K562 (cell line): ENCODE measurements around the gene SLC6A13. TPM values are rescaled to one million over a fixed set of nuclear protein-coding genes. Genes with fewer than 3 reads are reported as not detected.

Source experiments
- ATAC-seq: fragments of 200-7000 bp; cut with Tn5 transposase; 3 replicates; pipeline ENCODE4 v1.9.1; 2020; ENCODE audit warnings: moderate library complexity
- BruUV-seq: library from RNA; stranded (reverse); fragments of 400-500 nt; replicated peaks from 2 replicates; lab custom pipeline; 2021; lab: Mats Ljungman, UMichigan
- CTCF ChIA-PET: fragments of 300-600 bp; formaldehyde crosslinking; extraction: SDS; loops from one replicate; lab custom pipeline; 2021; ENCODE audit warnings: low intra/inter-chr PET ratio; lab: Yijun Ruan, JAX
- POLR2A ChIA-PET: fragments of 300-600, 350-650 bp; sonication (Branson Sonifier 250); formaldehyde crosslinking; extraction: SDS; loops from one replicate; lab custom pipeline; 2021; ENCODE audit warnings: antibody characterized with exemption, inconsistent platforms; lab: Yijun Ruan, JAX
- DNase-seq, 4 experiments: peaks; one replicate each; pipeline versions ENCODE4 v3.0.0 to v3.0.0-alpha.2; 2011 to 2018; ENCODE audit warnings: low spot score in 3 of 4, mixed read lengths in 3 of 4; ENCODE audit errors: extremely low read depth in 1 of 4
- FAIRE-seq: peaks from 2 replicates; lab custom pipeline; 2011; peaks lifted over from hg19 to GRCh38; lab: Jason Lieb, UNC
- H2AFZ ChIP-seq: 2 replicates; pipeline ENCODE4 v1.6.0; 2011; ENCODE audit warnings: low read depth, low read length, control low read depth, inconsistent platforms
- H3K27ac ChIP-seq: fragments of 200-600 bp; 3 replicates; pipeline ENCODE4 v1.8.0; 2011; ENCODE audit warnings: low read depth, mild to moderate bottlenecking, control low read depth, inconsistent platforms, low read length, moderate library complexity, mixed read lengths; ENCODE audit errors: extremely low read depth
- H3K27me3 ChIP-seq, 2 experiments: fragments of 300-600 bp in 1 of 2; 2 replicates in 1 of 2; 3 replicates in 1 of 2; pipeline versions ENCODE4 v1.6.0 to v1.8.0; 2011; ENCODE audit warnings: inconsistent platforms in 2 of 2, low read length in 2 of 2, mild to moderate bottlenecking in 1 of 2, mixed read lengths in 1 of 2, moderate library complexity in 1 of 2; ENCODE audit not compliant: control insufficient read depth in 2 of 2, insufficient read depth in 2 of 2
- H3K36me3 ChIP-seq: fragments of 300-600 bp; 3 replicates; pipeline ENCODE4 v1.8.0; 2011; ENCODE audit warnings: mild to moderate bottlenecking, low read length, inconsistent platforms; ENCODE audit not compliant: control insufficient read depth, insufficient read depth
- H3K4me1 ChIP-seq, 2 experiments: fragments of 200-600 bp in 1 of 2; replicated peaks in 1 of 2; 2 replicates in 1 of 2; 3 replicates in 1 of 2; pipeline versions ENCODE4 v1.5.1 to v1.8.0; 2011; ENCODE audit warnings: inconsistent platforms in 2 of 2, low read length in 2 of 2, mild to moderate bottlenecking in 1 of 2, mixed read lengths in 1 of 2, moderate library complexity in 1 of 2; ENCODE audit not compliant: control insufficient read depth in 2 of 2, insufficient read depth in 2 of 2
- H3K4me2 ChIP-seq: 2 replicates; pipeline ENCODE4 v1.6.1; 2011; ENCODE audit warnings: low read length, control low read depth, inconsistent platforms, mixed read lengths; ENCODE audit not compliant: insufficient read depth
- H3K4me3 ChIP-seq: fragments of 200-600 bp; sonication (generic), shearing (Covaris generic); 2 replicates; pipeline ENCODE4 v1.5.1; 2016; ENCODE audit warnings: control low read depth, inconsistent platforms
- H3K79me2 ChIP-seq: fragments of 200-600 bp; 3 replicates; pipeline ENCODE4 v1.8.0; 2011; ENCODE audit warnings: low read length, inconsistent platforms; ENCODE audit not compliant: control insufficient read depth, insufficient read depth
- H3K9ac ChIP-seq, 2 experiments: 2 replicates each; pipeline versions ENCODE4 v1.6.0 to v1.6.1; 2011; ENCODE audit warnings: low read depth in 2 of 2, low read length in 2 of 2, control low read depth in 1 of 2, inconsistent platforms in 1 of 2, mild to moderate bottlenecking in 1 of 2, mixed read lengths in 1 of 2; ENCODE audit not compliant: insufficient read depth in 1 of 2
- H3K9me1 ChIP-seq: one replicate; pipeline ENCODE4 v1.6.0; 2011; ENCODE audit warnings: inconsistent platforms, mild to moderate bottlenecking, low read length, moderate library complexity; ENCODE audit not compliant: control insufficient read depth, insufficient read depth
- H3K9me3 ChIP-seq: replicated peaks from 2 replicates; pipeline ENCODE4 v1.5.1; 2011; ENCODE audit warnings: low read depth, low read length, inconsistent platforms; ENCODE audit not compliant: control insufficient read depth, insufficient read depth
- H4K20me1 ChIP-seq: replicated peaks from 2 replicates; pipeline ENCODE4 v1.6.1; 2011; ENCODE audit warnings: low read length, inconsistent platforms, mixed read lengths; ENCODE audit not compliant: control insufficient read depth, insufficient read depth
- BRD9 ChIP-seq: fragments of 450-650 bp; IDR thresholded peaks from 2 replicates; pipeline ENCODE4 v1.6.1; 2018; ENCODE audit warnings: low read depth; ENCODE audit not compliant: partially characterized antibody
- WGBS: fragments of 100-300 bp; shearing (Covaris generic); methylation state at CpG from one replicate; pipeline ENCODE4 v1.1.6; 2016; ENCODE audit warnings: low coverage, mixed read lengths; ENCODE audit not compliant: insufficient coverage; ENCODE audit errors: missing lambda C conversion rate; 5-methylcytosine and 5-hydroxymethylcytosine counted together
- in situ Hi-C: fragments of 300-500 bp; cut with MboI; formaldehyde crosslinking; loops from 4 replicates; pipeline ENCODE4 v1.15.0; 2018; ENCODE audit warnings: inconsistent platforms, mixed read lengths
- intact Hi-C: fragments of 100-400 bp; cut with micrococcal nuclease; formaldehyde crosslinking; loops from 2 replicates; pipeline ENCODE4 v1.14.2; 2022
- polyA plus RNA-seq, 8 experiments: library from polyadenylated mRNA; depleted of rRNA in 4 of 8; stranded (reverse) in 5 of 8; unstranded in 3 of 8; fragments of >200 nt; fragmentation: Nextera tagmentation in 2 of 8; fragmentation: Illumina TruSeq in 1 of 8; extraction: Ambion mirVana in 2 of 8; extraction: Trizol in 1 of 8; gene quantifications; 2 replicates each; pipeline versions ENCODE4 v1.2.1 to v1.2.3, GENCODE V29; 2011 to 2014; ENCODE audit warnings: inconsistent platforms in 1 of 8, missing spikeins in 1 of 8
- total RNA-seq, 7 experiments: library from RNA; depleted of rRNA in 6 of 7; stranded (reverse); fragments of >200 nt in 6 of 7; fragmentation: Illumina TruSeq in 2 of 7; extraction: Trizol in 2 of 7; gene quantifications; 2 replicates each; pipeline versions ENCODE4 v1.2.1 to v1.2.3, GENCODE V29; 2011 to 2021; ENCODE audit warnings: low replicate concordance in 1 of 7
- TF ChIP-seq, protein P1 (sequence below), 3 experiments: IDR thresholded peaks in 2 of 3; conservative IDR thresholded peaks in 1 of 3; 2 replicates each; pipeline ENCODE4 v1.5.1; 2011 to 2012; ENCODE audit warnings: low read length in 3 of 3, mild to moderate bottlenecking in 3 of 3, control low read depth in 2 of 3, improper control_type of control experiment in 1 of 3, inconsistent platforms in 1 of 3, low read depth in 1 of 3, mixed read lengths in 1 of 3, moderate library complexity in 1 of 3; ENCODE audit not compliant: insufficient read depth in 2 of 3

Gene SLC6A13
- total and polyA plus RNA-seq, 9 of the 15 experiments (the other 6 are each of a cell fraction or from before 2014, with no cell fraction given): 0.06 to 0.33 (median 0.22) TPM; not detected in 4

- Histone ChIP-seq H3K4me1 (peaks cover 0 to 31% of the 10 kb centered on the region in 2 experiments; a peak in 2 of 5 replicates), H3K4me2 (no peak overlapping the region), H3K27me3 (peaks cover 2 to 78% of the 10 kb centered on the region in 2 experiments; a peak in 3 of 5 replicates), H3K27ac (no peak overlapping the region), H4K20me1 (no peaks in the 10 kb centered on the region), H3K9me3 (no peaks in the 10 kb centered on the region), H3K9ac (no peak overlapping the region), H3K9me1 (no peaks in the 10 kb centered on the region), H3K79me2 (no peaks in the 10 kb centered on the region), H3K36me3 (no peaks in the 10 kb centered on the region), H3K4me3 (no peak overlapping the region), H2AFZ (no peak overlapping the region)
- FAIRE-seq (no peak), ATAC-seq (peak; percentile 51; the same call in 2 of the 3 replicates), DNase-seq (no peak)
- no TSS peak for BruUV-seq
- intact Hi-C loops: no loop called here
- TF ChIP-seq, protein P1, sequence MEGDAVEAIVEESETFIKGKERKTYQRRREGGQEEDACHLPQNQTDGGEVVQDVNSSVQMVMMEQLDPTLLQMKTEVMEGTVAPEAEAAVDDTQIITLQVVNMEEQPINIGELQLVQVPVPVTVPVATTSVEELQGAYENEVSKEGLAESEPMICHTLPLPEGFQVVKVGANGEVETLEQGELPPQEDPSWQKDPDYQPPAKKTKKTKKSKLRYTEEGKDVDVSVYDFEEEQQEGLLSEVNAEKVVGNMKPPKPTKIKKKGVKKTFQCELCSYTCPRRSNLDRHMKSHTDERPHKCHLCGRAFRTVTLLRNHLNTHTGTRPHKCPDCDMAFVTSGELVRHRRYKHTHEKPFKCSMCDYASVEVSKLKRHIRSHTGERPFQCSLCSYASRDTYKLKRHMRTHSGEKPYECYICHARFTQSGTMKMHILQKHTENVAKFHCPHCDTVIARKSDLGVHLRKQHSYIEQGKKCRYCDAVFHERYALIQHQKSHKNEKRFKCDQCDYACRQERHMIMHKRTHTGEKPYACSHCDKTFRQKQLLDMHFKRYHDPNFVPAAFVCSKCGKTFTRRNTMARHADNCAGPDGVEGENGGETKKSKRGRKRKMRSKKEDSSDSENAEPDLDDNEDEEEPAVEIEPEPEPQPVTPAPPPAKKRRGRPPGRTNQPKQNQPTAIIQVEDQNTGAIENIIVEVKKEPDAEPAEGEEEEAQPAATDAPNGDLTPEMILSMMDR (IDR thresholded peaks at IDR 0.05 in 2 of 3, conservative IDR thresholded peaks at IDR 0.05 in 1 of 3; ENCODE audit: insufficient read depth in 2 of 3, low read depth in 1 of 3, low read length in 3 of 3): peak in 2 of 3 experiments; percentile 10 to 12; a peak in 1 of 6 replicates
- no peak for TF ChIP-seq BRD9
- in situ Hi-C loops: no loop called here
- 5% methylated on average over 5 of the region's 11 CpGs for WGBS
- POLR2A ChIA-PET: interaction anchor here (0.6 kb wide), 2 partner anchors 52 to 477 kb away, joined by 3 read pairs; no protein-coding TSS in a partner anchor
- CTCF ChIA-PET: no interaction called here
These were observed 85.2 kb downstream of the SLC6A13 start for GRCh38 chr12:177336-177979.
